B cell (primary cell): ENCODE data around the gene TP53I13. TPM values are rescaled to one million over a fixed set of nuclear protein-coding genes. Genes with fewer than 3 reads are reported as not detected.

ENCODE experiments used
- ATAC-seq: fragments of 200-7000 bp; cut with Tn5 transposase; one replicate; pipeline ENCODE4 v1.10.0; 2021; ENCODE audit warnings: low read depth, mild to moderate bottlenecking, moderate number of reproducible peaks, moderate library complexity
- CTCF ChIA-PET: fragments of 350-600 bp; sonication (Branson Sonifier 250); formaldehyde crosslinking; loops from one replicate; lab custom pipeline; 2021; ENCODE audit warnings: antibody characterized with exemption, inconsistent platforms; lab: Charles Lee
- POLR2A ChIA-PET: fragments of 350-600 bp; sonication (Branson Sonifier 250); formaldehyde crosslinking; loops from one replicate; lab custom pipeline; 2021; ENCODE audit warnings: antibody characterized with exemption; lab: Charles Lee
- DNase-seq: peaks from one replicate; pipeline ENCODE4 v3.0.0; 2013
- H2AFZ ChIP-seq: 2 replicates; pipeline ENCODE4 v1.6.1; 2012; ENCODE audit warnings: mild to moderate bottlenecking, low read depth, low read length; ENCODE audit not compliant: insufficient read depth, poor library complexity, severe bottlenecking
- H3K27ac ChIP-seq, 2 donors: 1 replicate in 1 of 2; 2 replicates in 1 of 2; pipeline ENCODE4 v1.5.1; 2012 to 2013; ENCODE audit warnings: low read length in 2 of 2, mild to moderate bottlenecking in 2 of 2, moderate library complexity in 1 of 2
- H3K27me3 ChIP-seq, 4 experiments: fragments of 200-600 bp in 1 of 4; sonication (generic) in 1 of 4; replicated peaks in 1 of 4; 1 replicate in 2 of 4; 2 replicates in 2 of 4; pipeline versions ENCODE4 v1.6.1 to v1.7.0; 2013 to 2016; ENCODE audit warnings: low read length in 3 of 4, mild to moderate bottlenecking in 2 of 4, mixed read lengths in 1 of 4, moderate library complexity in 1 of 4; ENCODE audit not compliant: insufficient read depth in 4 of 4, control insufficient read depth in 3 of 4; ENCODE audit errors: control extremely low read depth in 1 of 4
- H3K36me3 ChIP-seq, 2 experiments: replicated peaks in 1 of 2; 1 replicate in 1 of 2; 2 replicates in 1 of 2; pipeline versions ENCODE4 v1.6.1 to v1.7.1; 2013; ENCODE audit warnings: low read length in 1 of 2; ENCODE audit not compliant: insufficient read depth in 2 of 2, control insufficient read depth in 1 of 2; ENCODE audit errors: control extremely low read depth in 1 of 2, extremely low read depth in 1 of 2
- H3K4me1 ChIP-seq, 2 donors: fragments of 200-600 bp in 1 of 2; sonication (generic) in 1 of 2; 1 replicate in 1 of 2; 2 replicates in 1 of 2; pipeline versions ENCODE4 v1.5.1 to v1.6.1; 2013 to 2017; ENCODE audit warnings: low read length in 2 of 2; ENCODE audit not compliant: control insufficient read depth in 2 of 2, insufficient read depth in 2 of 2
- H3K4me2 ChIP-seq: replicated peaks from 2 replicates; pipeline ENCODE3; 2012; ENCODE audit warnings: mild to moderate bottlenecking, low read depth, low read length; ENCODE audit not compliant: poor library complexity, severe bottlenecking
- H3K4me3 ChIP-seq, 5 experiments: fragments of 200-600 bp in 1 of 5; sonication (generic) in 1 of 5; 1 replicate in 3 of 5; 2 replicates in 2 of 5; pipeline versions ENCODE4 v1.5.1 to v1.7.0; 2011 to 2016; ENCODE audit warnings: low read length in 4 of 5, mild to moderate bottlenecking in 4 of 5, low read depth in 2 of 5, control low read depth in 1 of 5, moderate library complexity in 1 of 5; ENCODE audit not compliant: insufficient read depth in 1 of 5; ENCODE audit errors: control extremely low read depth in 1 of 5, extremely low read depth in 1 of 5
- H3K79me2 ChIP-seq: fragments of 200-600 bp; sonication (generic); one replicate; pipeline ENCODE4 v1.6.0; 2016; ENCODE audit warnings: low read length; ENCODE audit not compliant: control insufficient read depth, insufficient read depth
- H3K9ac ChIP-seq: fragments of 200-600 bp; sonication (generic); 2 replicates; pipeline ENCODE4 v1.6.1; 2017; ENCODE audit warnings: mild to moderate bottlenecking, low read length, moderate library complexity
- H3K9me3 ChIP-seq, 3 donors: one replicate each; pipeline versions ENCODE4 v1.6.1 to v1.7.1; 2013; ENCODE audit warnings: low read length in 2 of 3; ENCODE audit not compliant: control insufficient read depth in 2 of 3, insufficient read depth in 1 of 3; ENCODE audit errors: control extremely low read depth in 1 of 3
- H4K20me1 ChIP-seq: 2 replicates; pipeline ENCODE4 v1.6.0; 2012; ENCODE audit warnings: mild to moderate bottlenecking, low read length; ENCODE audit not compliant: insufficient read depth, control insufficient read depth, poor library complexity, severe bottlenecking
- H3K27ac Mint-ChIP-seq: one replicate; pipeline ENCODE4 v1.8.0; 2021; ENCODE audit warnings: mixed read lengths
- H3K27me3 Mint-ChIP-seq: one replicate; pipeline ENCODE4 v1.8.0; 2021; ENCODE audit warnings: mixed read lengths
- H3K4me1 Mint-ChIP-seq: one replicate; pipeline ENCODE4 v1.8.0; 2021; ENCODE audit warnings: mixed read lengths
- H3K4me3 Mint-ChIP-seq: one replicate; pipeline ENCODE4 v1.8.0; 2021; ENCODE audit warnings: mixed read lengths
- H3K9me3 Mint-ChIP-seq: one replicate; pipeline ENCODE4 v1.8.0; 2022; ENCODE audit warnings: mixed read lengths; ENCODE audit not compliant: insufficient read depth
- CTCF ChIP-seq: fragments of 200-600 bp; IDR thresholded peaks from one replicate; pipeline ENCODE4 v1.8.0; 2022; ENCODE audit warnings: antibody characterized with exemption, mild to moderate bottlenecking
- EZH2 ChIP-seq: IDR thresholded peaks from 2 replicates; pipeline ENCODE4 v1.6.1; 2012; ENCODE audit warnings: borderline replicate concordance, low read depth, mild to moderate bottlenecking, moderate library complexity, low read length; ENCODE audit not compliant: insufficient read depth, poor library complexity, severe bottlenecking
- WGBS: methylation state at CpG from one replicate; pipeline ENCODE4 v1.1.5; 2013; ENCODE audit warnings: missing lambda C conversion rate; ENCODE audit not compliant: insufficient coverage; 5-methylcytosine and 5-hydroxymethylcytosine counted together
- intact Hi-C: fragments of 100-400 bp; cut with micrococcal nuclease; formaldehyde crosslinking; loops from one replicate; pipeline ENCODE4 v1.10.0; 2022
- polyA plus RNA-seq: library from polyadenylated mRNA; depleted of rRNA; stranded (reverse); fragments of >200 nt; gene quantifications from 2 replicates; pipeline ENCODE4 v1.2.3, GENCODE V29; 2012
- total RNA-seq, 2 donors: library from RNA; stranded (reverse); fragments of 120-200 nt in 1 of 2; gene quantifications; 1 replicate in 1 of 2; 2 replicates in 1 of 2; pipeline versions ENCODE4 v1.2.3 to v1.2.4, GENCODE V29; 2013 to 2022

The TP53I13 gene
- total and polyA plus RNA-seq, 2 donors (not counting 1 experiment from before 2014, with no cell fraction given): 224 to 287 TPM

GRCh38 chr17:29524692-29525091, 43.8 kb upstream of the TP53I13 start:
- TF ChIP-seq EZH2 (no peak), CTCF (no peak)

DNA sequence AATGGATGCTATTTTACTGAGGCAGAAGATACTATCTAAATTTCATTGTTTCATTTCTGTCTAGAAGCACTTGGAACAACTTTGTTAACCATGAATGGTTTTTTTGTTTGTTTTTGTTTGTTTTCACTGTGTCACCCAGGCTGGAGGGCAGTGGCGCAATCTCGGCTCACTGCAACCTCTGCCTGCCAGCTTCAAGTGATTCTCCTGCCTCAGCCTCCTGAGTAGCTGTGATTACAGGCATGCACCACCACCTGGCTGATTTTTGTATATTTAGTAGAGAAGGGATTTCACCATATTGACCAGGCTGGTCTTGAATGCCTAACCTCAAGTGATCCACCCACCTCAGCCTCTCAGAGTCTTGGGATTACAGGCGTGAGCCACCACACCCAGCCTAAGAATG, 42.2 kb upstream of the TP53I13 start:
- TF ChIP-seq CTCF (no peak), EZH2 (no peak)
- H3K4me1 ChIP-seq: no peaks in the 10 kb centered on the region
- no peaks in the 10 kb centered on the region for H3K27me3 ChIP-seq
- DNase-seq: no peak
- ATAC-seq: no peak
- Mint-ChIP-seq H3K4me3 (no peak overlapping the region), H3K27me3 (no peaks in the 10 kb centered on the region), H3K4me1 (no peaks in the 10 kb centered on the region), H3K9me3 (no peaks in the 10 kb centered on the region), H3K27ac (no peak overlapping the region)
- H3K4me3 ChIP-seq: no peak overlapping the region
- H4K20me1 ChIP-seq: no peaks in the 10 kb centered on the region
- ChIA-PET POLR2A (no interaction called here), CTCF (interaction anchor here (1.3 to 3.3 kb wide), 3 partner anchors 9 to 42 kb away, joined by 3 to 30 read pairs (median 4); partner anchors contain the start of gene TP53I13)
- H3K79me2 ChIP-seq: no peaks in the 10 kb centered on the region
- no peak overlapping the region for H3K9ac ChIP-seq
- no peak overlapping the region for H3K27ac ChIP-seq
- 100% methylated on average over 1 of the region's 3 CpGs for WGBS
- no peak overlapping the region for H2AFZ ChIP-seq
- no peak overlapping the region for H3K4me2 ChIP-seq
- H3K9me3 ChIP-seq: no peaks in the 10 kb centered on the region
- peaks cover 9 to 43% of the 10 kb centered on the region in 2 experiments for H3K36me3 ChIP-seq
- intact Hi-C loops: no loop called here

More at GRCh38 chr17:29524692-29525091, 43.8 kb upstream of the TP53I13 start:
- no peak overlapping the region for H3K27ac ChIP-seq
- ChIA-PET POLR2A (no interaction called here), CTCF (interaction anchor here (1.8 to 3.3 kb wide), 2 partner anchors 11 to 16 kb away, joined by 4 to 30 read pairs; no protein-coding TSS in a partner anchor)
- no peak overlapping the region for H3K4me3 ChIP-seq
- Mint-ChIP-seq H3K4me1 (no peaks in the 10 kb centered on the region), H3K4me3 (no peak overlapping the region), H3K27ac (no peak overlapping the region), H3K9me3 (no peaks in the 10 kb centered on the region), H3K27me3 (no peaks in the 10 kb centered on the region)
- no peaks in the 10 kb centered on the region for H3K27me3 ChIP-seq
- ATAC-seq (no peak), DNase-seq (no peak)
- no peaks in the 10 kb centered on the region for H4K20me1 ChIP-seq
- H3K4me1 ChIP-seq: no peaks in the 10 kb centered on the region
- no peak overlapping the region for H2AFZ ChIP-seq
- H3K36me3 ChIP-seq: peaks cover 10 to 40% of the 10 kb centered on the region in 2 experiments
- H3K4me2 ChIP-seq: no peak overlapping the region
- no peaks in the 10 kb centered on the region for H3K79me2 ChIP-seq
- H3K9ac ChIP-seq: no peak overlapping the region
- no peaks in the 10 kb centered on the region for H3K9me3 ChIP-seq
- WGBS: 100% methylated on average over 1 of the region's 3 CpGs
- intact Hi-C loops: no loop called here
